ENCODE data around the gene SYT11. TPM values are rescaled to one million over a fixed set of nuclear protein-coding genes. Genes with fewer than 3 reads are reported as not detected.

Gene SYT11
- total RNA-seq, 1 donor from 2014 or later, result 33.0 TPM

Other genes with a start within 250 kb of the SYT11 start
- 22.4 and 32.8 TPM in 2 replicates for gene MSTO1, start 249.3 kb upstream of the SYT11 start, total RNA-seq
- 25.3 and 31.5 TPM in 2 replicates for gene YY1AP1, start 170.8 kb upstream of the SYT11 start, total RNA-seq
- 56.5 and 58.7 TPM in 2 replicates for gene DAP3, start 170.5 kb upstream of the SYT11 start, total RNA-seq
- gene GON4L, start 2.4 kb upstream of the SYT11 start, total RNA-seq, result 21.6 and 27.0 TPM in 2 replicates
- 37.7 and 49.3 TPM in 2 replicates for gene RIT1, start 51.8 kb downstream of the SYT11 start, total RNA-seq
- 23.7 and 35.6 TPM in 2 replicates for gene KHDC4, start 74.8 kb downstream of the SYT11 start, total RNA-seq
- 0.14 TPM in 1 of 2 replicates, not detected in the other for gene RXFP4, start 82.1 kb downstream of the SYT11 start, total RNA-seq
- gene ARHGEF2, start 119.0 kb downstream of the SYT11 start, total RNA-seq, result 71.3 and 107 TPM in 2 replicates
- 427 and 499 TPM in 2 replicates for gene SSR2, start 161.4 kb downstream of the SYT11 start, total RNA-seq
- gene UBQLN4, start 194.2 kb downstream of the SYT11 start, total RNA-seq, result 16.2 and 20.6 TPM in 2 replicates
- 72.6 and 92.1 TPM in 2 replicates for gene LAMTOR2, start 195.2 kb downstream of the SYT11 start, total RNA-seq
- gene RAB25, start 201.6 kb downstream of the SYT11 start, total RNA-seq, result not detected in 2 replicates
- gene MEX3A, start 222.9 kb downstream of the SYT11 start, total RNA-seq, result 5.0 and 6.5 TPM in 2 replicates